Midbrain (tissue), 1 donor: ENCODE results near the gene DOK7.

Experiments
- DNase-seq: peaks from one replicate; lab custom pipeline; 2025; lab: John Stamatoyannopoulos, UW

Gene DOK7

DNA sequence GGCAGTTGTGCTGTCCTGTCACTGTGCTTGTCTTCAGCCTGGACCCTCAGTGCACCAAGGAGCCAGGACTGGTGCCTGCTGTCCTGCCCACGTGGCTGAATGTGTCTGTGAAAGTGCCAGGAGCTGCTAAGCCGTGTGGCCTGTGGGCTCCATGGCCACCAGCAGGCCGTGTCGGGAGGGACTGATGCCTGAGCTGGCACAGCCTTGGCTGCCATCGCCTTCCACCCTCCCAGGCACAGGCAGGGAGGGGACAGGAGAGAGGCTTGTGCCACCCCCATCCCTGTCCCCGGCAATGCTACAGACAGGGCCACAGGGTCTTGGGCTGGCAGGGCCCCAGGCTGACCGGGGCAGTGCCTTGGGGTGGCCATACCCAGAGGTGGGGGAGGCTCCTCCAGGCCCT lies 24.8 kb downstream of the DOK7 start:
- no peak for DNase-seq

DNA sequence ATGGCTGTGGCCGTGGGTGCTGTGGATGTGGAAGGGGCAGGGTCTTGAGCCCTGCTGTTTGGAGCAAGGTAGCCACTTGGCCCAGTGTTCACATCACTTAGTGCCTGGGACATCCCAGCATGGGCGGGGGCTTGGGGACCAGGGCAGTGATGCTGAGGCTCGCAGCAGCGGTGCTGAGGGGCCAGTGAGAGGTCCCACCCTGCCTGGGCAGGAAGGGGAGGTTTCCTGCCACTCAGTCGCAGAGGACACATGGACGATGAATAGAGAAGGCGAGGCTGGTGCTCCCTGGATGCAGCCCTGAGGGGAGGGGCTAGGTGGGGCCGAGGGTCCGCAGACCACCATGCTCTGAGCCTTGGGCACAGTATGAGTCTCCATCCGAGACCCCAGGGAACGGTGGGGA lies 25.7 kb downstream of the DOK7 start:
- no peak for DNase-seq

DNA sequence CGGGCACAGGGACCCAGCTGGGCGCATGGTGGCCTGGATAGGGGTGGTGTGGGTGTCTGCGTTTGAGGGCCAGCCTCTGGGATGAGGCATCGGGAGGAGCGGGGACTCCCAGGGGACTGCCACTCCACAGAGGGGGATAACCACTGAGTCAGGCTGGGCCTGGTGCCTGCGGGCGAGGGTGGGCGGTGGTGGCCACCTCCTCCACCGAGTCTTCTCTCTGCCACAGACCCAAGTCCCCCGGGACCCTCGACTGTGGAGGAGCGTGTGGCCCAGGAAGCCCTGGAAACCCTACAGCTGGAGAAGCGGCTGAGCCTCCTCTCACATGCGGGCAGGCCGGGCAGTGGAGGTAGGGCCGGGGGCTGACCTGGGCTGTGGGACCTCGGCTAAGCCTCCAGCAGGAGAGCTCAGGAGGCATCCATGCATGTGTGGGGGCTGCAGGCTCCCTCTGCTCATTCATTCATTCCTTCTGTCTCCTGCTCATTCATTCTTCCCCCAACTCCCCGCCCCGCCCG lies 26.4 kb downstream of the DOK7 start:
- no peak for DNase-seq

DNA sequence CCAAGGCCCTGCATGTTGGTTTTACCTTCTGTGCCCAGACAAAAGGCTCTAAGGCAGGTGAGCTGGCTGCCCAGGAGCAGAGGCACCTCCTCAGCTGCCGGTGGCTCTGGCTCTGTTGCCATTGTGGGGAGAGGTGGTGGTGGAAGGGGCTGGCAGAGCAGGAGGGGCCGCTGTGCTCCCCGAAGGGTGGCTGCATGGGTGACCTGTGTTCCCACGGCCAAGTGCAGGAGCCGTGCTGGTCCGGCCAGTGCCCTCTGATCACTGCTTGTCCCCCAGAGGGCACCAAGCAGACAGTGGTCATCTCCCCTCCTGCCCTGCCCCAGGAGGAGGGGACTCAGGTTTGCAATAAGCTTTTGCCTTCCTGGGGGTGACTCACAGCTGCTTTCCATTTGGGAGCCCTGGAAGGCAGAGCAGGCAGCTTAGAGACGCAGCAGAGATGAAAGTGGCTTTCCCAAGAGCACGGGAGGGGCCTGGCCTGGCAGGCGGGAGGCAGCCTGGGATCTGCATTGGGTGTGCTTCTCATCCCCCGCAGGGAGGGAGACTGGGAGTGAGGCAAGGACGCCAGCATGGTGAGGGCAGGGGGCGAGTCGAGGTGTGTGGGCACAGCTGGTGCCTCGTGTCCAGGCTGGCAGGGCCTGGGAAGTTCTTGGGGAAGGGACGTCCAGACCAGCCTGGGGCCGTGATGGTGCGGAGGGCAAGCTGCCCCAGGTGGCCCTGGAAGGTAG lies 28.7 kb downstream of the DOK7 start:
- DNase-seq: no peak

DNA sequence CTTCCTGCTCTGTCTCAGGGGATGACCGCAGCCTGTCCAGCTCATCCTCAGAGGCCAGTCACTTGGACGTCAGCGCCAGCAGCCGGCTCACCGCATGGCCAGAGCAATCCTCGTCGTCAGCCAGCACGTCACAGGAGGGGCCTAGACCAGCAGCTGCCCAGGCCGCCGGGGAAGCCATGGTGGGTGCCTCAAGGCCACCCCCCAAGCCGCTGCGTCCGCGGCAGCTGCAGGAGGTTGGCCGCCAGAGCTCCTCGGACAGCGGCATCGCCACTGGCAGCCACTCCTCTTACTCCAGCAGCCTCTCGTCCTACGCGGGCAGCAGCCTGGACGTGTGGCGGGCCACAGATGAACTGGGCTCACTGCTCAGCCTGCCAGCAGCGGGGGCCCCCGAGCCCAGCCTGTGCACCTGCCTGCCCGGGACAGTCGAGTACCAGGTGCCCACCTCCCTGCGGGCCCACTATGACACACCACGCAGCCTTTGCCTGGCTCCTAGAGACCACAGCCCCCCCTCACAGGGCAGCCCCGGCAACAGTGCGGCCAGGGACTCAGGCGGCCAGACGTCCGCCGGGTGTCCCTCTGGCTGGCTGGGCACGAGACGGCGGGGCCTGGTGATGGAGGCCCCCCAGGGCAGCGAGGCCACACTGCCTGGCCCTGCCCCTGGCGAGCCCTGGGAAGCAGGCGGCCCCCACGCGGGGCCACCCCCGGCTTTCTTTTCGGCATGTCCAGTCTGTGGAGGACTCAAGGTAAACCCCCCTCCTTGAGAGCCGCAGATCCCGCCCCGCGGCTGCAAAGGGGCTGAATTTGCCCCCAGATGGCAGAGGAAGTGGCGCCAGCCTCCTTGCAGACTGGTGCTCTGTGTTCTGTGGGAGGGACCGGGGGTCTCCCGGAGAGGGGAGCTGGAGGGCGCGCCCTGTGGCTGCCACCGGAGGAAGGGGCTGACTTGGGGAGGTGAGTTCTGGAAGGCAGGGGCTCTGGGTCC lies 29.9 kb downstream of the DOK7 start:
- no peak for DNase-seq

GRCh38 chr4:3493720-3494461 lies 30.8 kb downstream of the DOK7 start:
- no peak for DNase-seq

DNA sequence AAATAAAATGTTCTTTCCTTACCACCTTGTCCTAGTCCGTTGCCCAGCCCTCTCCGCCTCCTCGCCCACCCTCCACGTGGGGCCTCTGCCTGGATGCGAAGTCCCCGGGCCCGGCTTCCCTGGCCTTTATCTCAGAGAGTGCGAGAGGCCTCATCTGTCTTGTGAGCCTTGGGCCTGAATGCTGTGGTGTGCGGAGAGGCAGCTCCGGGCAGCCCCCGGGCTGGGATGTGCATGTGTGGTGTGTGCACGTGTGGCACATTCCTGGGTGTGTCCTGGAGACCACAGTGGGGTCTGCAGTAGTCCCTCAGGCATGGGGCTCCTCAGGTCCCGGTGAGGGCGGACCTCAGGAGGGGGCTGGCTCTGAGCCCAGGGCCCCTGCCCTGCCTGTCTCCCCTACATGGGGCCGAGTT lies 31.4 kb downstream of the DOK7 start:
- DNase-seq: no peak

DNA sequence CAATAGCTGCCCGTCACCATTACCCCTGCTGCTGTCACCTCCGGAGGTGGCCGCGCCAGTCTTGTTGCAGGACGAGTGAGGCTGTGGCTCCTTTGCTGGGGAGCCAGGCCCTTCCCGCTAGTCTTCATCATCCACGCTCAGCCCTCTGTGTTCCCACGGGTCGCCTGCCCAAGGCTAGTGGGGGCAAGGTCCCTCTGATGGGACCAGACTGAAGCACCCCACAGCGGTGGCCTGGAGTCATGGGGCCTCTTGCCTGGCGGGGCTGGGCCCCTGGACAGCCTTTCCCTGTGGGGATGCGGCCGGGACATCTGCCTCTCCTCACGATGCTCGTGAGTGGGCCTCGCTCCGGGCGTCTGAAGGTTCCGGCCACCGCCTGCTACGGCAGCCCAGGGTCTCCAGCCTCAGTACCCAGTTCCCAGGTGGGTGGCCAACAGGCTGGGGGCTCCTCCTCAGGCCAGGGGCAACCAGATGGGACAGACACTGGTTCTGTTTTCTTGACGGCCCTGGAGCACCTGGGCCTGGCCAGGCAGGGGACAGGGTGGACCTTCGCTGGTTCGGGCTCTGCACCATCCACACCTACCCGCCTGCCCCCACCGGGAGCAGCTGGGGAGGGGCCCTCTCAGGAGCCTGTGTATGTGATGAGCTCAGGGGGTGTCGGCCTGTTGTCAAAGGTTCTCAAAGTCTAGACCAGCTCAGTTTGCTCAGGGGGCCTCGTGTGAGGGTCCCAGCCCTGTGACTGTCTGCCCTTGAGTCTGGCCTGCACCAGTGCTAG lies 32.3 kb downstream of the DOK7 start:
- DNase-seq: no peak

DNA sequence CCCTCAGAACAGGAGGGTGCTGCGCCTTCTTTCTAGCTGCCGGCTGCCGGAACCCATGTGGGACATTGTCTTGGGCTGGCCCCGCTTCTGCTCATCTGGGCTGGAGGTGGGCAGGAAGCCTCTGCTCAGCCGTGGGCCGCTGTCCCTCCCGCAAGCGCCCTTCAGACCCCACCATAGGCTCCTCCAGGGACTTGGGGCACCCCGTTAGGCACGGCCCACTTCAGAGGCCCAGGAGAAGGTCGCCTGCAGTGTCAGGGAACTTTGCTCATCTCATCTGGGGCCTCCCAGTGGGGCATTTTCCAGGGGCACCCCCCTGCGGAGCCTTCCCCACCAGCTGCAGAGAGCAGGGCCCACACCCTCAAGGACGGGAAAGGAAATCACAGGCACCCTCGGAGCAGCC lies 32.9 kb downstream of the DOK7 start:
- no peak for DNase-seq

GRCh38 chr4:3497095-3497494 lies 34.0 kb downstream of the DOK7 start:
- DNase-seq: no peak

GRCh38 chr4:3497523-3498389 lies 34.6 kb downstream of the DOK7 start:
- no peak for DNase-seq

DNA sequence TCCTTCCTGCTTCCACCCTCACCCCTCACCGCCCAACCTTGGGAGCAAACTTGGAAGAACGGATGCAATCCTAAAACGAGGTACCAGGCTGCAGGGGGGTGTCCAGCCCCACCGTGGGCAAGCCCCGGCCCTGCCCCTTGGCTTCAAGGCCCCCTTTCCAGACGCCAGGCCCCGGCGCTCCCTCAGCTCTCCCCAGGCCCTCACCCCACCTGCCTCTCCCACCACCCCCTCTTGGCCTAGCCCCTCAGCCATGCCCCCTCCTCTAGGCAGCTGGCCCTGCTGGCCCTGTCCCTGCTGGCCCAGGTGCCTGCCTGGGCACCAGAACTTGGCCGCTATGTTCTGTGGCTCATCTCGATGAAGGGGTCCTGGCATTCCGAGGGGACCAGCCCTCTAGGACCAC lies 35.3 kb downstream of the DOK7 start:
- DNase-seq: no peak

DNA sequence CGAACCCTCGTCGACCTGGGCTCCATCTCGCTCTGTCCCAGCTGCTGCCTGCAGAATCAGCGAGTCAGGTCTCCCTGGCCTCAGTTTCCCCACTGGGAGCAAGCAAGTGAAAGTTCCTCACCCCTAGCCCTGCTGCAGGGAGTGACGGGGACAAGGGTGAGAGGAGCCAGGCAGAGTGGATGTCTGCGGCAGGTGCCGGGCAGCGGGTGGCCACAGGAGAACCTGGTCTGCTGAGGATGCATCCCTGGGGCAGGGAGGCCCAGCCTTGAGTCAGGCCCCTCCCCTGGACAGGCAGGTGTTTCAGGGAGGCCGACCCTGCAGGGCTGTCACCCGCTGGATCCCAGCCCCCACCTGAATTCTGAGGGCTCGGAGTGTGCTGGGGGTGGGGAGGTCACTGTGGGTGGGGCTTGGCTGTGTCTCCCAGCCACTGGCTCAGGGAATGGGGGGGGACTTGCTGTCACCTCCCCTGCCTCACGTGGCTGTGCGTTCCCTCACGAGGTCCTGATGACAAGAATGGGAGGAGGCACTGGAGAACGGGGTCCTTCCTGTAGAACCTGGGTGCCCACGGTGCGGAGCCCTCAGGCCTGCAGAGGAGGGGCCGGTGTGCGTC lies 35.9 kb downstream of the DOK7 start:
- no peak for DNase-seq

DNA sequence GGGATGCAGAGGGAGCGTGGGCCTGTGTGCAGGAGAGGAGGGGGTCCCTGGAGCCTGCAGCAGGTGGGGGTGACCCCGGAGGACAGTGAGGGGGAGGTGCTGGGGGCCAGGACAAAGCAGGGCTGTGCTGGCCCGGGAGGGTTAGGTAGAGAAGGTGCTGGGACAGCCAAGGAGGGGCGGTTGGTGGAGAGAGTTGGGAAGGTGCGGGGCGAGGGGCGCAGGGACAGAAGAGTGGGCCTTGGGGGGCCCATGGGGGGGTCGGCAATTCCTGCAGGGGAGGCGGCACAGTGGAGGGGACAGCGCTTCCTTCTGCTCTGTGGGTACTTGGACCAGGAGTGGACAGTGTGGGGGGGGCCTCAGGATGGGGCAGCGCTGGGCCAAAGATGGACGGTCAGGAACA lies 36.6 kb downstream of the DOK7 start:
- DNase-seq: no peak

DNA sequence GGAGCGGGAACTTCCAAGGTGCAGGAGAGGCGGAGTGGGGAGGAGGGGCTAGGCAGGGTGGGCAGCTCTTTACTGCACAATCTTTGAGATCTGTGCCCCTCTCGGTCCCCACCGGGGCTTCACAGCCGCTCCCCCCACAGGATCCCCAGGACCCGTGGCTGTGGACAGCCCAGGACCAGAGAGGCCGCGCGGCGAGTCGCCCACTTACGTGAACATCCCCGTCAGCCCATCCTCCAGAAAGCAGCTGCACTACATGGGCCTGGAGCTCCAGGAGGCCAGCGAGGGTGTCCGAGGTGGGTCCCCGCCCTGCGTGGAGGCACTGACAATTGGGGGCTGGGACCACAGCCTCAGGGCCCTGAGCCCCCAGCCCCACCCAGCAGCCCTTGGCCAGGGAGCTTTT lies 37.0 kb downstream of the DOK7 start:
- DNase-seq: no peak

DNA sequence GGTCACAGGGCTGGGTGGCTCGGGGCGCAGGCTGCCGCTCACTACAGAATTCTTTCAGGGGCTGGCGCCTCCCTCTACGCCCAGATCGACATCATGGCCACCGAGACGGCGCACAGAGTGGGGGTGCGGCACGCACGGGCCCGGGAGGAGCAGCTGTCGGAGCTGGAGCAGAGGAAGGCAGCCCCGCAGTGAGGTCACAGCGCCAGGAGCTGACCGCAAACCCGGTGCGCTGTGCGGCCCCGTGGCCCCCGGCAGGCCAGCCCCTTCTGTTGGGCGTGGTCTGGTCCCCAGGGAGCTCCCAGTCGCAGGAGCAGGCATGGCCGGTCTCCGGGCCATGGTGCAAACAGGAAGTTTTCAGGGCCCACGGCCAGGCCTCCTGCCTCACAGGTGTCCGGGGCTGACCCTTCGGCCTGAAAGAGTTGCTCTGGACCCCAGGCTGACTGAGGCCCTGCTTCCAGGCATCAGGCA lies 37.6 kb downstream of the DOK7 start:
- DNase-seq: no peak

DNA sequence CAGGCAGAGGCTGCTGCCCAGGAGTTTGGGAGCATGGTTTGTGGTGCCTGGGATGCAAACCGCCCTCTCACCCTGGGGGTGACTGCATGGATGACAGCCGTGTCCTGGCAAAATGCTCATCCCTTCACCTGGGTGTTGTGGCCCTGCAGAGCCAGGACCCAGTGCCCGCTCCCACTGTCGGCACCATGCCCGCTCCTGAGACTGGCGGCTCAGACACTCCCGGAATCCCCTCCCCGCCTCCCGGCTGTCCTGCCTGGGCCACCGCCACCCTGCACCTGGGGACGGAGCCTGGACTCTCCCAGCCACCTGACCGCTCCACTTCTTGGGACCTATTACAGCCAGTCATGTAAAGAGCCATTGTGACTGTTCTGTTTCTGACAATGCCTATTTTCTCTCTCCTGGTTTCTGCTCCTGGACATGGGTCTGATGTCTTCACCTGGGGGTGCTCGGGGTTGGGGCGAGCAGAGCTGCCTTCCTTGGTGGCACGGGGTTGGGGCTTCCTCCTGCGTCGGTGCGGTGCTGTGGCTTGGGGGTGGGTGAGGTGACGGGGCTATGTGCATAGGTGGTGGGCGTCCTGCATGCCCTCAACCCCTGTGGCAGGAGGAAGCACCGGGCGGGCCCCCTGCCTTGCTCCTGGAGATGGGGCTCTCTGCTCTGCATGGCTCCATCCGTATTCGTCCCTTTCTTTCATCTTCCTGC lies 38.2 kb downstream of the DOK7 start:
- DNase-seq: no peak

- no peak for DNase-seq
These were observed 38.8 kb downstream of the DOK7 start for GRCh38 chr4:3501825-3502425.
